Naive B cell (primary cell): Measurements from ENCODE around the gene SEMA6D. TPM values are rescaled to one million over a fixed set of nuclear protein-coding genes. Genes with fewer than 3 reads are reported as not detected.

ENCODE experiments used
- ATAC-seq, 2 donors: fragments of 150-1000 bp; cut with Tn5 transposase; 2 replicates each; pipeline ENCODE4 v1.10.0; 2021; ENCODE audit warnings: low read depth in 2 of 2, mild to moderate bottlenecking in 2 of 2, moderate library complexity in 2 of 2
- DNase-seq: peaks from one replicate; pipeline ENCODE4 v3.0.0; 2022
- H3K27ac Mint-ChIP-seq, 6 donors: one replicate each; pipeline ENCODE4 v1.8.0; 2020 to 2022; ENCODE audit warnings: mild to moderate bottlenecking in 6 of 6, mixed read lengths in 6 of 6, moderate library complexity in 5 of 6, inconsistent platforms in 2 of 6
- H3K27me3 Mint-ChIP-seq, 3 donors: one replicate each; pipeline ENCODE4 v1.8.0; 2021 to 2022; ENCODE audit warnings: mixed read lengths in 3 of 3, mild to moderate bottlenecking in 1 of 3
- H3K36me3 Mint-ChIP-seq, 2 donors: one replicate each; pipeline ENCODE4 v1.8.0; 2020 to 2022; ENCODE audit warnings: mixed read lengths in 2 of 2, inconsistent platforms in 1 of 2, mild to moderate bottlenecking in 1 of 2
- H3K4me1 Mint-ChIP-seq, 3 donors: one replicate each; pipeline ENCODE4 v1.8.0; 2020 to 2022; ENCODE audit warnings: mixed read lengths in 3 of 3, inconsistent platforms in 1 of 3, mild to moderate bottlenecking in 1 of 3, moderate library complexity in 1 of 3
- H3K4me3 Mint-ChIP-seq, 8 donors: one replicate each; pipeline ENCODE4 v1.8.0; 2020 to 2022; ENCODE audit warnings: mild to moderate bottlenecking in 8 of 8, mixed read lengths in 8 of 8, moderate library complexity in 8 of 8, inconsistent platforms in 2 of 8
- H3K9me3 Mint-ChIP-seq, 7 donors: one replicate each; pipeline ENCODE4 v1.8.0; 2020 to 2022; ENCODE audit warnings: mixed read lengths in 7 of 7, mild to moderate bottlenecking in 5 of 7, inconsistent platforms in 2 of 7, moderate library complexity in 1 of 7
- polyA plus RNA-seq, 6 donors: library from polyadenylated mRNA; unstranded; fragments of 300-500 nt; fragmentation: Illumina TruSeq; gene quantifications; one replicate each; pipeline ENCODE4 v1.2.3, GENCODE V29; 2021; ENCODE audit warnings: low read depth in 6 of 6

SEMA6D gene
- polyA plus RNA-seq, 6 donors from 2014 or later, result not detected

GRCh38 chr15:47705281-47705997 lies 11.9 kb upstream of the SEMA6D start:
- H3K4me1 Mint-ChIP-seq, result no peaks in the 10 kb centered on the region
- ATAC-seq (no peak), DNase-seq (no peak)
- no peak overlapping the region for H3K4me3 Mint-ChIP-seq
- H3K36me3 Mint-ChIP-seq, result no peaks in the 10 kb centered on the region
- H3K9me3 Mint-ChIP-seq, result peaks cover 0 to 1% (median 0%) of the 10 kb centered on the region in 7 donors
- peaks cover 0 to 10% (median 8%) of the 10 kb centered on the region in 3 donors for H3K27me3 Mint-ChIP-seq
- no peak overlapping the region for H3K27ac Mint-ChIP-seq

- no peaks in the 10 kb centered on the region for H3K36me3 Mint-ChIP-seq
- peaks cover 0 to 12% (median 10%) of the 10 kb centered on the region in 3 donors for H3K27me3 Mint-ChIP-seq
- no peak overlapping the region for H3K4me3 Mint-ChIP-seq
- H3K27ac Mint-ChIP-seq, result no peak overlapping the region
- no peaks in the 10 kb centered on the region for H3K4me1 Mint-ChIP-seq
- DNase-seq, result no peak
- no peaks in the 10 kb centered on the region for H3K9me3 Mint-ChIP-seq
- no peak for ATAC-seq
Measured at GRCh38 chr15:47707391-47707790, 9.9 kb upstream of the SEMA6D start.

GRCh38 chr15:47708161-47708980 lies 8.9 kb upstream of the SEMA6D start:
- H3K9me3 Mint-ChIP-seq, result no peaks in the 10 kb centered on the region
- ATAC-seq (no peak), DNase-seq (no peak)
- no peaks in the 10 kb centered on the region for H3K4me1 Mint-ChIP-seq
- no peak overlapping the region for H3K27ac Mint-ChIP-seq
- H3K4me3 Mint-ChIP-seq, result no peak overlapping the region
- no peaks in the 10 kb centered on the region for H3K36me3 Mint-ChIP-seq
- H3K27me3 Mint-ChIP-seq, result peaks cover 0 to 12% (median 10%) of the 10 kb centered on the region in 3 donors

- no peaks in the 10 kb centered on the region for H3K4me1 Mint-ChIP-seq
- no peak for ATAC-seq
- no peaks in the 10 kb centered on the region for H3K9me3 Mint-ChIP-seq
- no peak for DNase-seq
- no peak overlapping the region for H3K4me3 Mint-ChIP-seq
- no peaks in the 10 kb centered on the region for H3K36me3 Mint-ChIP-seq
- no peak overlapping the region for H3K27ac Mint-ChIP-seq
- H3K27me3 Mint-ChIP-seq, result peaks cover 21 to 34% (median 23%) of the 10 kb centered on the region in 3 donors
Measured at GRCh38 chr15:47711655-47712054, 5.7 kb upstream of the SEMA6D start.

GRCh38 chr15:47715402-47715801 lies 1.9 kb upstream of the SEMA6D start:
- ATAC-seq (no peak), DNase-seq (no peak)
- Mint-ChIP-seq H3K9me3 (peaks cover 0 to 3% (median 0%) of the 10 kb centered on the region in 7 donors), H3K36me3 (no peaks in the 10 kb centered on the region), H3K4me3 (no peak overlapping the region), H3K27ac (no peak overlapping the region), H3K4me1 (peaks cover 5 to 11% (median 8%) of the 10 kb centered on the region in 3 donors), H3K27me3 (peaks cover 33 to 54% (median 53%) of the 10 kb centered on the region in 3 donors)

GRCh38 chr15:47715856-47716445 lies 1.4 kb upstream of the SEMA6D start:
- Mint-ChIP-seq H3K36me3 (no peaks in the 10 kb centered on the region), H3K27ac (no peak overlapping the region), H3K4me3 (no peak overlapping the region), H3K9me3 (peaks cover 0 to 3% (median 0%) of the 10 kb centered on the region in 7 donors), H3K4me1 (peaks cover 5 to 11% (median 8%) of the 10 kb centered on the region in 3 donors), H3K27me3 (peaks cover 35 to 56% (median 55%) of the 10 kb centered on the region in 3 donors)
- DNase-seq (no peak), ATAC-seq (no peak)

- Mint-ChIP-seq H3K27me3 (peaks cover 39 to 59% (median 57%) of the 10 kb centered on the region in 3 donors), H3K36me3 (no peaks in the 10 kb centered on the region), H3K27ac (no peak overlapping the region), H3K4me3 (no peak overlapping the region), H3K9me3 (peaks cover 0 to 3% (median 0%) of the 10 kb centered on the region in 7 donors), H3K4me1 (peaks cover 5 to 11% (median 8%) of the 10 kb centered on the region in 3 donors)
- ATAC-seq, result no peak
- no peak for DNase-seq
Measured at GRCh38 chr15:47716516-47716915, 789 bp upstream of the SEMA6D start.

GRCh38 chr15:47718497-47719437 lies 1.5 kb downstream of the SEMA6D start:
- Mint-ChIP-seq H3K9me3 (peaks cover 0 to 3% (median 0%) of the 10 kb centered on the region in 7 donors), H3K27me3 (peaks cover 45 to 82% (median 79%) of the 10 kb centered on the region in 3 donors), H3K4me3 (peak overlapping the region in 6 of 8 donors; percentile 13 to 63 (median 50)), H3K36me3 (no peaks in the 10 kb centered on the region), H3K4me1 (peaks cover 5 to 11% (median 8%) of the 10 kb centered on the region in 3 donors), H3K27ac (no peak overlapping the region)
- DNase-seq (no peak), ATAC-seq (no peak)

GRCh38 chr15:47719730-47720129 lies 2.4 kb downstream of the SEMA6D start:
- no peak for ATAC-seq
- peak overlapping the region in 1 of 6 donors; percentile 18 for H3K27ac Mint-ChIP-seq
- no peaks in the 10 kb centered on the region for H3K36me3 Mint-ChIP-seq
- no peak overlapping the region for H3K4me3 Mint-ChIP-seq
- H3K4me1 Mint-ChIP-seq, result peaks cover 5 to 11% (median 8%) of the 10 kb centered on the region in 3 donors
- H3K9me3 Mint-ChIP-seq, result peaks cover 0 to 3% (median 0%) of the 10 kb centered on the region in 7 donors
- peaks cover 41 to 86% (median 75%) of the 10 kb centered on the region in 3 donors for H3K27me3 Mint-ChIP-seq
- no peak for DNase-seq

GRCh38 chr15:47720555-47720954 lies 3.2 kb downstream of the SEMA6D start:
- DNase-seq, result no peak
- Mint-ChIP-seq H3K9me3 (peaks cover 0 to 3% (median 0%) of the 10 kb centered on the region in 7 donors), H3K4me1 (peaks cover 5 to 11% (median 8%) of the 10 kb centered on the region in 3 donors), H3K27ac (peak overlapping the region in 1 of 6 donors; percentile 23), H3K36me3 (no peaks in the 10 kb centered on the region), H3K4me3 (no peak overlapping the region), H3K27me3 (peaks cover 33 to 83% (median 69%) of the 10 kb centered on the region in 3 donors)
- ATAC-seq, result no peak

GRCh38 chr15:47721676-47722075 lies 4.4 kb downstream of the SEMA6D start:
- Mint-ChIP-seq H3K27me3 (peaks cover 33 to 73% (median 58%) of the 10 kb centered on the region in 3 donors), H3K27ac (no peak overlapping the region)
- ATAC-seq, result no peak

GRCh38 chr15:47724346-47724745 lies 7.0 kb downstream of the SEMA6D start:
- ATAC-seq (no peak), DNase-seq (no peak)
- Mint-ChIP-seq H3K27ac (no peak overlapping the region), H3K9me3 (no peaks in the 10 kb centered on the region), H3K27me3 (peaks cover 24 to 54% (median 42%) of the 10 kb centered on the region in 3 donors), H3K4me3 (no peak overlapping the region), H3K4me1 (no peaks in the 10 kb centered on the region), H3K36me3 (no peaks in the 10 kb centered on the region)

More at GRCh38 chr15:47721676-47722075, 4.4 kb downstream of the SEMA6D start:
- DNase-seq, result no peak
- peaks cover 5 to 11% (median 8%) of the 10 kb centered on the region in 3 donors for H3K4me1 Mint-ChIP-seq
- H3K9me3 Mint-ChIP-seq, result peaks cover 0 to 3% (median 0%) of the 10 kb centered on the region in 7 donors
- no peaks in the 10 kb centered on the region for H3K36me3 Mint-ChIP-seq
- no peak overlapping the region for H3K4me3 Mint-ChIP-seq
